Ishikawa (cell line): ENCODE results near the gene ATP8A2.

Source experiments
- CEBPB ChIP-seq: IDR thresholded peaks from 2 replicates; pipeline ENCODE4 v1.6.1; 2012
- CREB1 ChIP-seq: IDR thresholded peaks from 2 replicates; pipeline ENCODE4 v1.6.1; 2012; ENCODE audit warnings: low read depth
- EGR1 ChIP-seq: IDR thresholded peaks from 2 replicates; pipeline ENCODE4 v1.6.1; 2012
- EP300 ChIP-seq: IDR thresholded peaks from 2 replicates; pipeline ENCODE4 v1.6.1; 2012; ENCODE audit warnings: borderline replicate concordance
- FOXM1 ChIP-seq: IDR thresholded peaks from 2 replicates; pipeline ENCODE4 v1.6.1; 2012; ENCODE audit warnings: low read depth, borderline replicate concordance
- MAX ChIP-seq: IDR thresholded peaks from 2 replicates; pipeline ENCODE4 v1.6.1; 2012
- NFIC ChIP-seq: IDR thresholded peaks from 2 replicates; pipeline ENCODE4 v1.6.1; 2012
- RAD21 ChIP-seq: IDR thresholded peaks from 2 replicates; pipeline ENCODE4 v1.6.1; 2012; ENCODE audit warnings: low read depth
- REST ChIP-seq: IDR thresholded peaks from 2 replicates; pipeline ENCODE4 v1.6.1; 2012; ENCODE audit warnings: low read depth, mild to moderate bottlenecking
- TAF1 ChIP-seq: IDR thresholded peaks from 2 replicates; pipeline ENCODE4 v1.6.1; 2012; ENCODE audit warnings: low read depth, mild to moderate bottlenecking
- TCF12 ChIP-seq: IDR thresholded peaks from 2 replicates; pipeline ENCODE4 v1.6.1; 2012; ENCODE audit warnings: low read depth
- TEAD4 ChIP-seq: IDR thresholded peaks from 2 replicates; pipeline ENCODE4 v1.6.1; 2012
- USF1 ChIP-seq: IDR thresholded peaks from 2 replicates; pipeline ENCODE4 v1.6.1; 2012
- YY1 ChIP-seq: IDR thresholded peaks from 2 replicates; pipeline ENCODE4 v1.6.1; 2012; ENCODE audit warnings: low read depth
- ZBTB7A ChIP-seq: IDR thresholded peaks from 2 replicates; pipeline ENCODE4 v1.6.1; 2012; ENCODE audit warnings: low read depth

ATP8A2 gene

GRCh38 chr13:25934127-25934526, 562.4 kb downstream of the ATP8A2 start:
- TF ChIP-seq EP300 = no peak
- no peak for TF ChIP-seq MAX
- TF ChIP-seq ZBTB7A = no peak
- no peak for TF ChIP-seq NFIC

GRCh38 chr13:25939961-25940687, 568.4 kb downstream of the ATP8A2 start:
- TF ChIP-seq EGR1 = no peak

GRCh38 chr13:25943081-25943480, 571.3 kb downstream of the ATP8A2 start:
- TF ChIP-seq CREB1 = no peak
- no peak for TF ChIP-seq NFIC
- TF ChIP-seq FOXM1 = no peak

GRCh38 chr13:25943658-25944057, 571.9 kb downstream of the ATP8A2 start:
- TF ChIP-seq CREB1 = no peak
- no peak for TF ChIP-seq ZBTB7A
- no peak for TF ChIP-seq NFIC
- TF ChIP-seq EGR1 = no peak
- TF ChIP-seq USF1 = no peak
- no peak for TF ChIP-seq TEAD4
- TF ChIP-seq CEBPB = no peak

- no peak for TF ChIP-seq NFIC
- no peak for TF ChIP-seq TAF1
- no peak for TF ChIP-seq USF1
- no peak for TF ChIP-seq MAX
- TF ChIP-seq CEBPB = no peak
- no peak for TF ChIP-seq REST
- no peak for TF ChIP-seq TCF12
- TF ChIP-seq ZBTB7A = no peak
- TF ChIP-seq CREB1 = no peak
These were observed 573.8 kb downstream of the ATP8A2 start for GRCh38 chr13:25945596-25945995.

GRCh38 chr13:25946321-25946720, 574.5 kb downstream of the ATP8A2 start:
- no peak for TF ChIP-seq TEAD4
- TF ChIP-seq MAX = no peak
- TF ChIP-seq YY1 = no peak
- no peak for TF ChIP-seq CREB1
- no peak for TF ChIP-seq REST

- TF ChIP-seq NFIC (no peak), EP300 (no peak), CREB1 (no peak), ZBTB7A (no peak), USF1 (no peak), TAF1 (no peak), REST (no peak), TCF12 (no peak), MAX (no peak), FOXM1 (no peak), RAD21 (no peak)
These were observed 577.1 kb downstream of the ATP8A2 start for GRCh38 chr13:25948910-25949309.
